SW480 (cell line): ENCODE measurements around the gene SCLY.

Experiments
- DNase-seq: peaks from one replicate; pipeline ENCODE4 v3.0.0-alpha.2; 2016; ENCODE audit warnings: low spot score

The SCLY gene

GRCh38 chr2:238127165-238128060 lies 66.6 kb downstream of the SCLY start:
- no peak for DNase-seq

- no peak for DNase-seq
These were observed 67.2 kb downstream of the SCLY start for GRCh38 chr2:238128061-238128440.

- no peak for DNase-seq
These were observed 67.8 kb downstream of the SCLY start for GRCh38 chr2:238128534-238129001.

DNA sequence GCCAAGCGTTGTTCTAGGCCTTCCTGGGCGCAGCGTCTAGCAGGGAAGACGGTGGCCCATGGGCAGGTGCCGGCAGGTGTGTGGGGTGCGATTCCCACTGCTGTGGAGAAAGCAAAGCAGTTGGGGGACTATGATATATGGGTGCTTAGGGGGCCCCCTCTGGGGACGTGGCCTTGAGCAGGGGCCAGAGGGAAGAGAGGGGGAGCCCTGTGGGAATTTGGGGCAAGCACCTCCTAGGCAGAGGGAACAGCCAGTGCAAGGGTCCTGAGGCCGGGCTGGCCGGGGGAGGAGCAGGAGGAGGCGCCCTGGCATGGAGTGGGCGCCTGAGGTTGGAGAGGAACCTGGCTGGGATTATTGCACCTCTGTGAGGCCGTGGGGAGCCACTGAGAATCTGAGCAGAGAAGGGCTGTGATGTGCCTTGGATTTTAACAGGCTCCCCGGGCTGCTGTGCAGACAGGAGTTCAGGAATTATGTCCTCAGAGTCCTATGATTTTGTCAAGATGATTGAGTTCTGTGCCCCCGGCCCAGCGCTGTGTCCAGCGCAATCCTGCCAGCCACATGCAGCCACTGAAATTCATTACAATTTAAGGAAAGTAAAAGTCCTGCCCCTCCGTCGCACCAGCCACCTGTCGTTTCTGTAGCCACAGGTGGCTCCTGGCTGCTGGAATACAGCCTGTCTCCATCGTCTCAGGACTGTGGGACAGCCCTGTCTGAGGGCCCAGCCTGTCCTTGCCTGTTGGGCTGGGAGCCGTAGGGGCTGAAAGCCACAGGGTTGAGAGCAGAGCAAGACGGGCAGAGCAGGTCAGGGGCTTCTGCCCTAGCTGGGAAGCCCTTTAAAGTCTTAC lies 68.6 kb downstream of the SCLY start:
- no peak for DNase-seq

GRCh38 chr2:238130111-238130695 lies 69.4 kb downstream of the SCLY start:
- DNase-seq = no peak

GRCh38 chr2:238130696-238131628 lies 70.2 kb downstream of the SCLY start:
- no peak for DNase-seq

- no peak for DNase-seq
These were observed 71.1 kb downstream of the SCLY start for GRCh38 chr2:238131761-238132462.

GRCh38 chr2:238132463-238133450 lies 72.0 kb downstream of the SCLY start:
- DNase-seq = no peak

GRCh38 chr2:238133499-238134392 lies 72.9 kb downstream of the SCLY start:
- DNase-seq = no peak

DNA sequence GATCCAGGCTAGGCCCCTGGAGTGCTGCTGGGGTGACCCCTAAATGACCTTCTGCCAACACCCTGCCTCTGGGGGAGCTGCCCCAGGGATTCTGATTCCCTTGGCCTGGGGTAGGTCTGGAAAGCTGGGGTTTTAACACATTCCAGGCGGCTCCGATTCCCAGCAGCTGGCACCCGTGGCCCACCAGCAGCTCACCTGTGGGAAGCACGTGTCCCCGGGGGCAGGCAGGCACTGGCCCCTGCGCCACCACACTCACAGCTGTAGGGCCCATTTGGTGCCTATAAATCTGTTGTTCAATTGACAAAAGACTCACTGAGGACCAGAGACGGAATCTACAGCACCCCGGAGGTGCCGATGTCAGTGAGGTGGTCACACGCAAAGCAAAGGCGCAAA lies 73.6 kb downstream of the SCLY start:
- no peak for DNase-seq

DNA sequence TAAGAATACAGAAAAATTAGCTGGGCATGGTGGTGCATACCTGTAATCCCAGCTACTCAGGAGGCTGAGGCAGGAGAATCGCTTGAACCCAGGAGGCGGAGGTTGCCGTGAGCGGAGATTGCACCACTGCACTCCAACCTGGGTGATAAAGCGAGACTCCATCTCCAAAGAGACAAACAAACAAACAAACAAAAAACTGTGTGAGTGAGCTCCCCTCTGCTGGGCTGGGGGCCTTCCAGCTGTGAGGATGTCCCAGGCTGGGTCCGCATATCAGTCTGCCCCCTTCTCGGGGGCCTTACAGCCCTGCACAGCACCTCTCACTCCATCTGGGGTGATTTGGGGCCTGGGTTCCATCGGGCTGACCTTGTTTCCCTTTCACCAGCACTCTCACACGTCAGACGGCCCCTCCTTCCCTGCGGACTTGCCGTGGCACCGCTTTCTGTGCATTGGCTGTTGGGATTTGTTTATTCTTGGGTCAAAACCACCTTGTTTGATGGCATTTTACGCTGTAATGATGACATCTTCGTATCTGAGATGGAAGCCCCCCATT lies 74.9 kb downstream of the SCLY start:
- no peak for DNase-seq

DNA sequence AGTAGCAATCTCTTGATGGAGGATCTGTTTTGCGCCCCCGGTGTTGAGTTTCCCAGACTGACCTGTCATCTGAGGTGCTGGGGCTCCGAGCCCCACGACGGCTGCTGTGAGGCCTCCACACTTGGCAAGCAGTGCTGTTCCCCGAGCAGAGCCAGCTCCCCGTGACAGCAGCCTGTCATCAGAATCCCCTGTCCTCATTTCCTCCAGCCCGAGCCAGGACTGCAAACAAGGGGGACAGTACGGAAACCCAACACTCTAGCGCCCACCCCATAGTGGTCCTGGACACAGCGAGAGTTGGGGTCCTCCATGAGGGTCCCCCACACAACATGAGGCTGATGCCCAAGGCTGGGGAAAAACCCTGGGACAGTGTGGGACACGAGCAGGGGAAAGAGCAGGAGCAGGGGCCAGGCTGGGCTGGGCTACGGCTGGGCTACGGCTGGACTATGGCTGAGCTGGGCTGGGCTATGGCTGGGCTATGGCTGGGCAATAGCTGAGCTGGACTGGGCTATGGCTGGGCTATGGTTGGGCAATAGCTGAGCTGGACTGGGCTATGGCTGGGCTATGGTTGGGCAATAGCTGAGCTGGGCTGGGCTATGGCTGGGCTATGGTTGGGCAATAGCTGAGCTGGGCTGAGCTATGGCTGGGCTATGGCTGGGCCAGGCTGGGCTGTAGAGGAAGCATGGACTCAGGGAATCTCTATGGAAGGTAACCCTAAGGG lies 76.2 kb downstream of the SCLY start:
- no peak for DNase-seq

DNA sequence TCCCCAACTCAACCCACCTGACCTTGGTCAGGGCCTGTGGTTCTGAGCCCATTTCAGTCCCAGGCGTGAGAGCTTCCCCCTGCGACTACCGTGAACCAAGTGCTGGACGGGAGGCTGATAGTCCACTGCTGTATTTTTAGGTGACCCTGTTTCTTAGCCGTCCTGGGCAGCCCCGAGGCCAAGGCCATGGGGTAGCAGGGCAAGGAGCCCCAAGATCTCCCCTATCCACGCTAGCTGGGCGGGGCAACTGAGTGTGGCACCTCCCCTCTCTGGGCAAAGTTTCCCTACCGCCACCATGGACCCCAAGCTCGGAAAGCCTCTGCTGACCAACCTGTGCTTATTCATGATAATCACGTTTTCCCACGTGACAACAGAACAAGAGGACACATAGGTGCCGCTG lies 77.1 kb downstream of the SCLY start:
- DNase-seq = no peak

DNA sequence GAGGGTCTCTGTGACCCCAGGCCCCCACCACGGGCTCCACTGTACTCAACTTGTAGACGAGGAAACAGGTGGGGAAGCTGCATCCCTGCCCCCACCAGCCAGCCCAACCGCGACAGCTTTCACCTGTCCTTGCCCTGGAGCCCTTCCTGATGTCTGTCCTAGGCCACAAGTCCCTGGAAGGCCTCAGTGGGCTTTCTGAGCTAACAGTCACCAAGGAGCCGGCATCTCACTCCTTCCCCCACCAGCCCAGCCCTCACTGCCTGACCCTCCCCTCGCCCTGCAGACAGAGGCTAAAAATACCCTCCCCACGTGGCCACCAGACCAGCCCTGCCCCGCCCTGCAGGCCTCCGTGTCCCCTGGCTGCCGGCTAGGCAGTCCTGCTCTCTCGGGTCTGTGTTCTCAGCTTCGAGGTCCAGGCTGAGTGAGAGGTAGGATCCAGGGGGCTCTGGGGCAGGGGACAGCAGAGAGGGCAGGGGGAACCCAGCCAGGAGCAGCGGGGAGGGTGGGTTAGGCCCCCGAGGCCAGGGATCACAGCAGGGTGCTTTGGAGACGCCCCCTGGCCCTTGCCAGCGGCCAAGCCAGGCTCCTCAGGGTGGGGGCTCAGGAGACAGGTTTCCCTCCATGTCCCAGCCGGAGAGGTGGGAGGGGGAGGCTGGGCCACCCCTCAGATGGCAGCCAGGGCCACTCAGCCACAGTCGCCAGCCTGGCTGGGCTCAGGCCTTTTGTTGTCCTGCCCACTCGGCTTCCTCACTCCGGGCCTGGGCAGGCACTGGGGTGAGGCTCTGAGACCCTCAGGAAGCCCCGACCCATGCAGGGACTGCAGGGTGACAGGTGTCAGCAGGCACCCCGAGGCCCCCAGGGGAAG lies 77.8 kb downstream of the SCLY start, which contains the start of gene KLHL30:
Gene KLHL30 (plus strand): TSS at position 338 of the 865 bp plus-strand sequence. CDS start 2,087 bp downstream, outside the sequence.
- no peak for DNase-seq

DNA sequence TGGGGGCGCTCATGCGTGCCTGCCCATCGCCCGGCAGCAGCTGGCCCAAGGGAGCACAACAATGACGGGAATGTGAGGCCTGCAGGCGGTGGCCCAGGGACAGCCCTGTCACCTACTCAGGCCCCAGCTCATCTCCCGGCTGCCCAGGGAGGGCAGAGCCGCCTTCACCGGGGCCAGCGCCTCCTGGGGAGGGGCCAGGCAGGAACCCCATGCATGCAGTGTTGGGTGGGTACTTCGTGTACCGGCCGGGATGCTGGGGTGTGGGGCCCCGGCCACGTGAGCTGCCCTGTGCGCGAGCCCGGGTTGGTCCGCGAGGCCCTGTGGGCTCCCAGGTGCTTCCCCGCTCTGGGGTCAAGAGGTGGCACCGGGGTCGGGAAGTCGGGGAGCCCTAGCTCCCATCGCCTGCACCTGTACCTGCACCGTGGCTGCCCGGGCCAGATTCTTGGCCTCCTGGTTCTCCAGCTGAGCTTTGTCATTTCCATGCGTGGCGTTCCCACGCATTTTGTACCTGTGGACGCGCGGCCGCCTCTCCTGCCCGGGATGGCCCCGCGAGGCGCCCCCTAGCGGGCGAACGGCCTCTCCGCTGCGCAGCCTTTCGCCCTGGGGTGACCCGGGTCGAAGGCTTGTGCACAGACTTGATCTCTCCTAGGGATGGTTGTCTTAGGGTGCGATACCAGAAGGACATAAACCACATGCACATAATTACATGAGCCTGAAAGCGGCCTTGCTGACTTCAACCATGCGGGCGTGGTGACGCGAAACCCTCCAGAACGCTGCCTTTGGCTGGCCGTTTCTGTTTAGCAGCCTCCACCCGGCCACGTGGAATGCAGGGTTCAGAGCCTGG lies 78.6 kb downstream of the SCLY start:
- no peak for DNase-seq

- no peak for DNase-seq
These were observed 79.2 kb downstream of the SCLY start for GRCh38 chr2:238140040-238140439.
